HG03565 (cell line): ENCODE results near the gene RHOT2.
"Not testable (repeated sequence)": the region's sequence is repeated elsewhere in the genome, so short reads cannot be mapped to it uniquely, and the experiment has no call there.

ENCODE experiments used
- ATAC-seq: cut with Tn5 transposase; IDR thresholded peaks from one replicate; pipeline ENCODE4 v1.9.1; 2021; ENCODE audit warnings: mild to moderate bottlenecking, moderate library complexity; ENCODE audit not compliant: unreplicated experiment

Gene RHOT2

DNA sequence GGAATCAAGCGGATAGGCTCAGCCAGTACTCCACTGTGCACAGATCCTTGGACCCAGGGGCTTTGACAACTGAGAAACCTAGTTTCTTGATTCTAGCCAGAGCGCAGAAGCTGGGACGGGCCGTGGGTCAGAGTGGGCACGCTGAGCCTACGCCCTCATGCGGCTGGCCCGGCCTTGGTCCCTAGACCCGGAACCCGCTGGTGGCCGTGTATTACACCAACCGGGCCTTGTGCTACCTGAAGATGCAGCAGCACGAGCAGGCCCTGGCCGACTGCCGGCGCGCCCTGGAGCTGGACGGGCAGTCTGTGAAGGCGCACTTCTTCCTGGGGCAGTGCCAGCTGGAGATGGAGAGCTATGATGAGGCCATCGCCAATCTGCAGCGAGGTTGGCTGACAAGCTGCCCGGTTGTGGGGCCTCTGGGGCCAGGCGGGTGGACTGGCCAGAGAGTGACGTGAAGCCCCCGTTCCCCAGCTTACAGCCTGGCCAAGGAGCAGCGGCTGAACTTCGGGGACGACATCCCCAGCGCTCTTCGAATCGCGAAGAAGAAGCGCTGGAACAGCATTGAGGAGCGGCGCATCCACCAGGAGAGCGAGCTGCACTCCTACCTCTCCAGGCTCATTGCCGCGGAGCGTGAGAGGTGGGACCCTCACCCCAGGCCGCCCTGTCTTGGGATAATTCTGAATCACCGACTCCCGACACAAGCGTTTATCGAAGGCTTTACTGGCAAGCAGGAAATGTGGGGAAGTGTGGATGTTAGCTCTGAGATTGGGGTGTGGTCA is 13.2 kb downstream of the RHOT2 start:
- ATAC-seq = no peak

GRCh38 chr16:681746-682427 is 14.0 kb downstream of the RHOT2 start:
- ATAC-seq = no peak

DNA sequence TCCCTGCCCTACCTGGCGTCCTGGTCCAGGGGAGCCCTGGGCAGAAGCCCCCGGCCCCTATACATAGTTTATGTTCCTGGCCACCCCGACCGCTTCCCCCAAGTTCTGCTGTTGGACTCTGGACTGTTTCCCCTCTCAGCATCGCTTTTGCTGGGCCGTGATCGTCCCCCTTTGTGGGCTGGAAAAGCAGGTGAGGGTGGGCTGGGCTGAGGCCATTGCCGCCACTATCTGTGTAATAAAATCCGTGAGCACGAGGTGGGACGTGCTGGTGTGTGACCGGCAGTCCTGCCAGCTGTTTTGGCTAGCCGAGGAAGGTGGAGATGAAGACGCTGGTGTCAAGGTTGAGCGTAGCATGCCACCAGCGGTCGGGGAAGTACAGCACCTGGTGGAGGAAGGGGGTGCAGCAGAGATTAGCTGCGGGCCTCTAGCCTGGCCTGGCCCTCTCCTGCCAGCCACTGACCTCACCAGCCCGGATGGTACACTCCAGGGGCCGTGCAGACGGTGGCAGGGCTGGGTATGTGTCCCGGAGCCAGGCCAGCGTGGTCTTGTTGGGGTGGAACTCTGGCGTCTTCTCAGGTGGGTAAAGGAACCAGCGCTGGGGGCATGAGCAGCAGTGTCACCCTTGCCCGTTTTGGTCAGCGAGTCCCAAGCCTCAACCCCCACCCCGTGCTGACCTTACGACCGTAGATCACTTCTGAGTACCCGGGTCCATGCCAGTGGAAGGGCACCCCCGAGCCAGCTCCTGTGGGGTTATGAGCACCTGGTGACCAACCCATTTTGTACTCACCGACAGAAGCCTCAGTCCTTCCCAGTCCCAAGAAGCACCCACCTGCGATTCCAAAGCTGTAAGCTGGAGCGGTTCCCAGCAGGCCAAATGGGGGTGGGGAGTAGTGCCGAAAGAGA is 14.8 kb downstream of the RHOT2 start:
- ATAC-seq = no peak

DNA sequence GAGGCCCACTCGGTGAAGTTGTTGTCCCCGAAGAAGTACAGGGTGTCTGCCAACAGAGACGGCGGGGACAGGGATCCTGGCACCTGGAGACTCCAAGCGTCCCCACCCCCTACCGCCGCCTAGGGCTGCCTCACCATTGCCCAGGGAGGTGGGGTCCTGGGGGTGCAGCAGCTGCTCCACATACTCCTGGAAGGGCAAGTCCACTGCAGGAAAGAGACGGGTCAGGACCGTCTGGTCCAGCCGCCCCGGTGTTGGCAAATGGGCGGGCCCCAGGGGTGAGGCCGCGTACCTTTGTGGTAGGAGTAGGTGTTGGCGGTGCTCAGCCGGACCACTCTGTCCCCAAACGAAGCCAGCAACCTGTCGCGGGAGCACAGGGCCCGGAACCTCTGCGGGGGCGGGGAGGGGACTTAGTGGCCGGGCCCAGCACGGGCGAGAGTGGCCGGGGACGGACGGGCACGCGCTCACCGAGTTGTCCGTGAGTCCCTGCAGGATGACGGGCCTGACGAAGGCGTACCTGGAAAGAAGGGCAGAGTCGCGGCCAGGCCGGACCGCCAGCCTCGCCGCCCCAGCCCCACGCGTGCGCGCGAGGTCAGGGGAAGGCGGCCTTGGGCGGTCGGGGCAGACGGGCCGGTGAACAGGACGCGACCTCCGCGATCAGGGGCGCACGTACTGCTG is 15.6 kb downstream of the RHOT2 start:
- no peak for ATAC-seq

GRCh38 chr16:684071-684794 is 16.3 kb downstream of the RHOT2 start, which contains the start of gene JMJD8:
TSS of gene JMJD8 (minus strand) at chr16:684334. CDS start at chr16:684319, 15 bp downstream.
- peak; percentile 61 for ATAC-seq

DNA sequence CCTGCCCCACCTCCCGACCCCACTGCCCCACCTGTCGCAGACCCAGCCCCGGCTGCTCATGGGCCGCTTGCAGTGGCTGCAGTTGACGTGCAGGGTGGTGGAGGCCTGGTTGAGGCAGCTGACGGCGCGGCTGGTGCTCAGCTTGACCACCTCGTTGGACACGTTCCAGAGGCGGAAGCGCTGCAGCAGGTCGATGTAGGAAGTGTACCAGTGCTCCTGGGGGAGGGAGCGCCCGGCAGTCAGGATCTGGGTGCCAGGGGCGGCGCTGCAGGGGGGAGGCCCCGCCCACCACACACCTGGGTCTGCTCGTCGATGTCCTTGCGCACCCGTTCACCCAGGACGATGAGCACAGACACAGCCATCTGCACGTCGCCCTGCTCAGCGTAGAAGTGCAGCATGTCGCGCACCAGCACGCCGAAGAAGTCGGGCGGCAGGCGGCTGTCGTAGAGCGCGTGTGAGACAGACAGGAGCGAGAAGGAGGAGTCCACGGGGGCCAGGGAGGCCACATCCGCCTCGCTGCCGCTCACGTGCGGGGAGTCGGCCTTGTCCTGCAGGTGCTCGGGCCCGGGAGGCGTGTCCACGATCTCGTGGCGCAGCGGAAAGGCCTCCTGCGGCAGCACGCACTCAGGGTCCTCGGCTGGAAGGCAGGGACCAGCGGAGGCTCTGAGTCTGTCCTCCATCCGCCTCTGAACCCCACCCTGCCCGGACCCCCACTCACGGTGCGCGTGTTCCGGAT is 17.2 kb downstream of the RHOT2 start:
- no peak for ATAC-seq

DNA sequence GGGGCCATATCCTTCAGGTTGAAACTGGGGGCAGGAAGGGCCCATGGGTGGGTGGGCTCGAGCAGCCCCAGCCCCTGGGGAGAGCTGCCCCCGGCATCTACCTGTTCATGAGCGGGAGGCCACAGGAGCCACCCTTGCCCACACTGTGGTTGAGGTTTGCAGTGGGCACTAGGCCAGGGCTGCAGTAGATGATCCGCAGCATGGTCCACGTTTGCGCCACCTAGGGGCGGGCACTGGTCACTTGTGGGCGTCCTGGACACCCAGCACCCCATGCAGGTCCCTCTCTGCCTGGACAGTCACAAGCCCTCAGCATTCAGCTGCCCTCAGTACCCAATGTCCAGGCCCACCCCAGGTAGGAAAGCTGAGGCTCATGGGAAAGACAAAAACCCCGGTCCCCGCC is 18.0 kb downstream of the RHOT2 start:
- no peak for ATAC-seq

DNA sequence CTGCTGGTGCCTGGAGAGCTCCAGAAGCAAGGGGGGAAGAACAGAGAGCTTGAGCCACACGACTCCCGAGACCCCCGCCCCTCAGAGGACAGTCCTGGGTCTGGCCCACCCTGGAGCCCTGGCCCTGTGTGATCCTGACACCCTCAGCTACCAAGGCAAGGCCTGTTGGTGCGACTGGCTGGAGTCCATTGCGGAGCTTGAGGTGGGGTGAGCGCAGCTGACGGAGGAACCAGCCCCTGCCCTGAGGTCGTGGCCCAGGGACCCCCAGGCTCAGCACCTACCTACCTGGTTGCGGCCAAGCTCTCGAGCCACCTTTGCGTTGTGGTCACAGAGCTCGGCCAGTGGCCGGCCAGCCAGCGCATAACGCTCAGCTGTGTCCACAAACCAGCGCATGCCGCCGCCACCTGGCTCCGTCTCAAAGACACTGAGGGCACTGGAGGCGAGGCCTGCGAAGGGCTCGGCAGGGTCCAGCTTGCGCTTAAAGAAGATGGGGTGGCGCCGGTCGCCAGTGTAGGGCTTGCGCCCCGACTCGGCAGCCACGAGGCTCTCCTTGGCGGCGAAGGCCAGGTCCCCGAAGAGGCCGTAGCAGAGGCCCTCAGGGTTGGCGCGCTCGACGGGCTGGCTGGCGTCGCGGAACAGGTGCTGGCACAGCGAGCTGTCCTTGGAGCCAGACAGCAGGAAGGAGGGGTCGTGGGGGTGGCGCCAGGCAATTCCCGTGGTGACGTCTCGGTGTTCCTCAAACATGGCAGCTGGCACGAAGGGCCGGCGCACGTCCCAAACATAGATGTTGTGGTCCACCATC is 18.7 kb downstream of the RHOT2 start:
- no peak for ATAC-seq

- no peak for ATAC-seq
Measured at GRCh38 chr16:687499-687898, 19.6 kb downstream of the RHOT2 start.

- ATAC-seq = no peak
Measured at GRCh38 chr16:689175-689897, 21.4 kb downstream of the RHOT2 start.

DNA sequence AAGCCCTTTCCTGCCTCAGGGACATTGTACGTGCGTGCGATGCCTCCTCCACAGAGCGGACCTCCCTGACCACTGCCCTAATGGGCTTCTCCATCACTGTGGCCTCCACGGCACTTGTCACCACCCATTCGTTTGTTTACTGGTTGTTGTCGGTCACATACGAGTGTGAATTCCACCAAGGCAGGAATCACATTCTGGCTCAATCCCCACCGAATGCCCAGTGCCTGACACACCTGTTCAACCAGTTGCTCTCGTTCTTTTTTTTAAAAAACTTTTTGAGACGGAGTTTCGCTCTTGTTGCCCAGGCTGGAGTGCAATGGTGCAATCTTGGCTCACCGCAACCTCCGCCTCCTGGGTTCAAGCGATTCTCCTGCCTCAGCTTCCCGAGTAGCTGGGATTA is 23.3 kb downstream of the RHOT2 start:
- ATAC-seq = not testable (repeated sequence)

DNA sequence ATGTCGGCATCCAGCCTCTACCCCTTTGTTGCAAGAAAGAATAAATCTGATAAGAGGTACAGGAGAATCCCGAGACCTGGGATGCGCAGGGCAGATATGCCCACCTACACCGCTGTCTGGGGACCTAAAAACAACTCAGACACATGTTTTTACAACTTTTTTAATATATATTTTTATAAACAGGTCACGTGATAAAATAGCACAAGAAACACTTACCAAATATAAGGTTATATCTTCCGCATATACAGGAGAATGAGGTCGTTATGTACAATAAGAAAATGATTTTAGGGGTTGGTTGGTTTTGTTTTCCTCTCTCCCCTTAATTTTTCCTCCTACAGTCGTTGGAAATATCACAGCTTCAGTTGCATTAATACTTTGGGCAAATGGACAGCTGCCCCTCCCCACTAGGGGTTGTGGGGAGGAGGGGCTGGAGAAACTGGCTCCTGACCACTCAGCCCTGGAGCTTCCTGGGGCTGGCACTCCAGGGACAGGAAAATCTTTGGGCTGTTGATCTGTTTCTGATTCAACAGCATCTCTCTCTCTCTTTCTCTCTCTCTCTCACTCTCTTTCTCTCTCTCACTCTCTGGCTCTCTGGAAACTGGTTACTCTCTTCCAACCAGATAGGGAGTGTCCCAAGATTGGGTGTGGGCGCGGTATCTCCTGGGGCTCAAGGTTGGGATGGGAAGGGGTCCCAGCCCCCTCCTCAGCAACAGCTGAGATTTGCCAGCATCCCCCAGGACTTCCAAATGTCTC is 24.6 kb downstream of the RHOT2 start:
- no peak for ATAC-seq

GRCh38 chr16:693364-693763 is 25.4 kb downstream of the RHOT2 start:
- ATAC-seq = no peak

GRCh38 chr16:693766-694165 is 25.8 kb downstream of the RHOT2 start:
- ATAC-seq = no peak

DNA sequence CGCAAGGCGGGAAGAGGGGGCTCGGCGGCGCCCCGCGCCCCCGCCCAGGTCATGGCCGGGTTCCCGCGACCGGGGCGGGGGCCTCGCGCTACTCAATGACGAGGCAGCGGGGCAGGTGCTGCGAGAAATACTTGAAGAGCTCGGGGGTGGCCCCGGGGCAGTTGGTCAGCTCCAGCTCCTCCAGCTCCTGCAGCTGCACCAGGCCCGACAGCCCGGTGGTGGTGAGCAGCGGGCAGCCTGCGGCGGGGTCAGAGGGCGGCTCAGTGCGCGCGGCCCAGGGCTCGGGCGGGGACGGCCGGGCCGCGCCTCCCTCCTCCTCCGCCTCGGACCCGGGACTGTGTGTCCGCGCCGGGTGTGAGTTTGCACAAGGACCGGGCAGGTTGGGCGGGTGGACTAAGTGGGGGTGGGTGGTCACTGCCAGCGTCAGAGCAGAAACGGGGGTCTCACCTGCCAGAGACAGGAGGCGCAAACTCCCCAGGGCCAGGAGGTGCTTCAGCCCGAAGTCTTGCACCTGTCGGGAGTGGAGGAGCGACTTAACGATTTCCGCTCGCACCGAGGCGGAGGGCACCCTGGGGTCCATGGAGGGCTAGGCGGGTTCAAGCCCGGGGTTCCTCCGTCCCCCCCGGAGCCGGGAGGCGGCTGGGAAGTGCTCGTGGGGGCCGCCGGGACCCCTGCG is 26.4 kb downstream of the RHOT2 start:
- no peak for ATAC-seq

- ATAC-seq = no peak
Measured at GRCh38 chr16:694863-695354, 27.0 kb downstream of the RHOT2 start.
